Gastroesophageal sphincter (tissue), 4 donors: ENCODE results near the gene DCTN3. TPM values are rescaled to one million over a fixed set of nuclear protein-coding genes. Genes with fewer than 3 reads are reported as not detected.

ENCODE experiments used
- ATAC-seq: fragments of 150-250 bp; one replicate; pipeline ENCODE4 v1.9.1; 2016; ENCODE audit warnings: mild to moderate bottlenecking, moderate library complexity
- H3K27ac ChIP-seq, 4 donors: fragments of 200-600 bp; sonication (generic) in 3 of 4; 1 replicate in 3 of 4; 2 replicates in 1 of 4; pipeline ENCODE4 v1.5.1; 2016 to 2019
- H3K27me3 ChIP-seq: fragments of 200-600 bp; sonication (generic); one replicate; pipeline ENCODE4 v1.5.1; 2019
- H3K36me3 ChIP-seq, 2 donors: fragments of 200-600 bp; sonication (generic); one replicate each; pipeline ENCODE4 v1.5.1; 2019; ENCODE audit warnings: control low read depth in 1 of 2
- H3K4me1 ChIP-seq, 3 donors: fragments of 200-600 bp; sonication (generic); 1 replicate in 2 of 3; 2 replicates in 1 of 3; pipeline ENCODE4 v1.5.1; 2016 to 2019; ENCODE audit warnings: control low read depth in 2 of 3
- H3K4me3 ChIP-seq, 2 donors: fragments of 200-600 bp; sonication (generic); one replicate each; pipeline ENCODE4 v1.5.1; 2019; ENCODE audit warnings: mild to moderate bottlenecking in 1 of 2, moderate library complexity in 1 of 2
- H3K9me3 ChIP-seq, 3 donors: fragments of 200-600 bp; sonication (generic); one replicate each; pipeline ENCODE4 v1.5.1; 2017 to 2019; ENCODE audit warnings: control low read depth in 2 of 3
- EP300 ChIP-seq: sonication (generic); formaldehyde crosslinking; IDR thresholded peaks from one replicate; pipeline ENCODE4 v1.6.1; 2017; ENCODE audit warnings: antibody characterized with exemption, mild to moderate bottlenecking
- POLR2A ChIP-seq, 2 donors: fragments of 450-650 bp; IDR thresholded peaks; one replicate each; pipeline ENCODE4 v1.6.1; 2017; ENCODE audit warnings: antibody characterized with exemption in 2 of 2, mild to moderate bottlenecking in 2 of 2, moderate library complexity in 1 of 2
- POLR2AphosphoS5 ChIP-seq: sonication (generic); formaldehyde crosslinking; IDR thresholded peaks from one replicate; pipeline ENCODE4 v1.6.1; 2017; ENCODE audit warnings: antibody characterized with exemption
- WGBS, 2 donors: methylation state at CpG; one replicate each; pipeline ENCODE4 v1.1.5; 2018; ENCODE audit warnings: low coverage in 1 of 2; 5-methylcytosine and 5-hydroxymethylcytosine counted together
- total RNA-seq, 4 donors: library from RNA; depleted of rRNA; stranded (reverse); fragments of >200 nt; gene quantifications; one replicate each; pipeline ENCODE4 v1.1.0, GENCODE V29; 2016
- TF ChIP-seq, protein P1 (sequence below), 4 experiments: fragments of 200-600 bp in 2 of 4; fragments of 450-650 bp in 2 of 4; sonication (generic) in 1 of 4; IDR thresholded peaks; one replicate each; pipeline ENCODE4 v1.5.1; 2017 to 2019; ENCODE audit warnings: antibody characterized with exemption in 4 of 4, mild to moderate bottlenecking in 2 of 4, moderate library complexity in 2 of 4

DCTN3 gene
- total RNA-seq, 4 donors from 2014 or later: 80.5 to 136 (median 98.7) TPM

GRCh38 chr9:34651876-34652601, 31.7 kb upstream of the DCTN3 start, which contains the start of gene IL11RA:
IL11RA (plus strand) TSS chr9:34652185; CDS start chr9:34655218, 3,033 bp downstream.
- peak within 1 kb of the TSS; percentile 19 to 95 (median 86) for H3K27ac ChIP-seq
- H3K27me3 ChIP-seq: no peaks in the 10 kb centered on the region
- H3K36me3 ChIP-seq: peaks cover 0 to 26% of the 10 kb centered on the region in 2 donors
- 2 to 20% methylated on average over 5 to 18 of the region's 24 CpGs for WGBS, 2 donors
- peak; percentile 92 for ATAC-seq
- H3K4me1 ChIP-seq: peaks cover 2 to 74% (median 59%) of the 10 kb centered on the region in 3 donors
- TF ChIP-seq POLR2AphosphoS5: peak; percentile 43
- TF ChIP-seq, protein P1, sequence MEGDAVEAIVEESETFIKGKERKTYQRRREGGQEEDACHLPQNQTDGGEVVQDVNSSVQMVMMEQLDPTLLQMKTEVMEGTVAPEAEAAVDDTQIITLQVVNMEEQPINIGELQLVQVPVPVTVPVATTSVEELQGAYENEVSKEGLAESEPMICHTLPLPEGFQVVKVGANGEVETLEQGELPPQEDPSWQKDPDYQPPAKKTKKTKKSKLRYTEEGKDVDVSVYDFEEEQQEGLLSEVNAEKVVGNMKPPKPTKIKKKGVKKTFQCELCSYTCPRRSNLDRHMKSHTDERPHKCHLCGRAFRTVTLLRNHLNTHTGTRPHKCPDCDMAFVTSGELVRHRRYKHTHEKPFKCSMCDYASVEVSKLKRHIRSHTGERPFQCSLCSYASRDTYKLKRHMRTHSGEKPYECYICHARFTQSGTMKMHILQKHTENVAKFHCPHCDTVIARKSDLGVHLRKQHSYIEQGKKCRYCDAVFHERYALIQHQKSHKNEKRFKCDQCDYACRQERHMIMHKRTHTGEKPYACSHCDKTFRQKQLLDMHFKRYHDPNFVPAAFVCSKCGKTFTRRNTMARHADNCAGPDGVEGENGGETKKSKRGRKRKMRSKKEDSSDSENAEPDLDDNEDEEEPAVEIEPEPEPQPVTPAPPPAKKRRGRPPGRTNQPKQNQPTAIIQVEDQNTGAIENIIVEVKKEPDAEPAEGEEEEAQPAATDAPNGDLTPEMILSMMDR (IDR thresholded peaks at IDR 0.05): peak in 1 of 4 experiments; percentile 11
- peak; percentile 34 to 42 for TF ChIP-seq POLR2A (IDR thresholded peaks at IDR 0.05)
- TF ChIP-seq EP300: no peak
- H3K4me3 ChIP-seq: peak within 1 kb of the TSS; percentile 23 to 53
- H3K9me3 ChIP-seq: no peaks in the 10 kb centered on the region

GRCh38 chr9:34651321-34651720, 31.0 kb upstream of the DCTN3 start:
- ATAC-seq: no peak
- Histone ChIP-seq H3K36me3 (peaks cover 0 to 24% of the 10 kb centered on the region in 2 donors), H3K4me1 (peaks cover 2 to 79% (median 59%) of the 10 kb centered on the region in 3 donors), H3K27ac (peak overlapping the region; percentile 19 to 95 (median 86)), H3K27me3 (no peaks in the 10 kb centered on the region), H3K4me3 (peak overlapping the region; percentile 23 to 53), H3K9me3 (no peaks in the 10 kb centered on the region)
- WGBS, 2 donors: 13 to 20% methylated on average over 2 to 3 of the region's 4 CpGs
- TF ChIP-seq POLR2A (IDR thresholded peaks at IDR 0.05): no peak
- no peak for TF ChIP-seq EP300
- TF ChIP-seq, protein P1 (IDR thresholded peaks at IDR 0.05): no peak
- TF ChIP-seq POLR2AphosphoS5: no peak

DNA sequence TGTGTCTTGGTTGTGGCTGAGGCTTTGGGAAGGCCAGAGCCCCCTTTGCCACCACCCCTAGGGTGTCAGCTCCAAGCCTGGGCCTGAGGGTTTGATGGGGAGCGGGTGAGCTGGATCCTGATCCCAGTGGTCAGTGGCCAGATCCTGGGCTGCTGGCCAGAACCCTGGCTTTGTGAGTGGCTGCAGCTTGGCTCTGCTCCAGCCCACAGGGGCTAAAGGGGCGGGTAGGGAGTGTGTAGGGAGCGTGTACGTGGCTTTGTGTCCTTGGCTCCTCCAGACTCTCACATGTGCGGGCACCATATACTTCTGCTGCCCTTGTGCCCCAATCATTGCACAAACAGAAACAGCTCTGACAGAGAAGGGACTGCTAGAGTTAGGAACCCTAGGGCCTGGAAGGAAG, 30.5 kb upstream of the DCTN3 start:
- TF ChIP-seq, protein P1 (IDR thresholded peaks at IDR 0.05): no peak
- Histone ChIP-seq H3K4me1 (peaks cover 2 to 84% (median 59%) of the 10 kb centered on the region in 3 donors), H3K27me3 (no peaks in the 10 kb centered on the region), H3K4me3 (no peak overlapping the region), H3K27ac (peak overlapping the region in 3 of 4 donors; percentile 86 to 95 (median 87)), H3K9me3 (no peaks in the 10 kb centered on the region), H3K36me3 (peaks cover 0 to 24% of the 10 kb centered on the region in 2 donors)
- WGBS, 2 donors: 100% methylated on average over 1 of the region's 5 CpGs; no CpG with 5 or more reads in 1 of the 2 donors
- no peak for ATAC-seq

DNA sequence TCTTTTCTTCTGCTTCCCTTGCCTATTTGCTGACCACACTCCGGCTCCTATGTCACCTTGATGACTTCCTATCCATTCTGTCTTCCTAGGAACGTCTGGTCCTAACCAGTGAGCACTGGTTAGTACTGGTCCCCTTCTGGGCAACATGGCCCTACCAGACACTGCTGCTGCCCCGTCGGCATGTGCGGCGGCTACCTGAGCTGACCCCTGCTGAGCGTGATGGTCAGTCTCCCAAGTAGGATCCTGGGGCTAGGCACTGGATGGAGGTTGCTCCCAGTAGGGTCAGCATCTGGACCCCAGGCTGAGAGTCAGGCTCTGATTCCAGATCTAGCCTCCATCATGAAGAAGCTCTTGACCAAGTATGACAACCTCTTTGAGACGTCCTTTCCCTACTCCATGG, 28.4 kb upstream of the DCTN3 start:
- 82 to 90% methylated on average over 4 of the region's 8 CpGs for WGBS, 2 donors
- H3K4me3 ChIP-seq: no peak overlapping the region
- no peak for ATAC-seq
- peaks cover 0 to 24% of the 10 kb centered on the region in 2 donors for H3K36me3 ChIP-seq
- H3K27ac ChIP-seq: peak overlapping the region in 2 of 4 donors; percentile 87 to 94
- no peak for TF ChIP-seq POLR2AphosphoS5
- TF ChIP-seq EP300: no peak
- TF ChIP-seq POLR2A (IDR thresholded peaks at IDR 0.05): no peak
- TF ChIP-seq, protein P1 (IDR thresholded peaks at IDR 0.05): no peak
- H3K4me1 ChIP-seq: peaks cover 2 to 63% (median 40%) of the 10 kb centered on the region in 3 donors
- no peaks in the 10 kb centered on the region for H3K9me3 ChIP-seq
- H3K27me3 ChIP-seq: no peaks in the 10 kb centered on the region

- H3K36me3 ChIP-seq: peaks cover 0 to 24% of the 10 kb centered on the region in 2 donors
- WGBS, 2 donors: 26 to 60% methylated on average over 1 to 4 of the region's 10 CpGs
- peaks cover 2 to 53% (median 30%) of the 10 kb centered on the region in 3 donors for H3K4me1 ChIP-seq
- H3K27ac ChIP-seq: peak overlapping the region in 3 of 4 donors; percentile 87 to 94 (median 89)
- no peak for ATAC-seq
- H3K4me3 ChIP-seq: peak overlapping the region; percentile 62 to 69
- no peaks in the 10 kb centered on the region for H3K9me3 ChIP-seq
- H3K27me3 ChIP-seq: no peaks in the 10 kb centered on the region
- no peak for TF ChIP-seq POLR2AphosphoS5
- no peak for TF ChIP-seq POLR2A (IDR thresholded peaks at IDR 0.05)
- TF ChIP-seq EP300: no peak
- TF ChIP-seq, protein P1 (IDR thresholded peaks at IDR 0.05): no peak
Observed at GRCh38 chr9:34647651-34648050, 27.4 kb upstream of the DCTN3 start.
